HuH-7.5 (cell line): ENCODE data around the gene AGA.

Experiments
- DNase-seq: peaks from one replicate; pipeline ENCODE4 v3.0.0; 2011; ENCODE audit warnings: low spot score

Gene AGA

GRCh38 chr4:177385576-177386277 lies 56.5 kb downstream of the AGA start:
- DNase-seq, result no peak

GRCh38 chr4:177384856-177385397 lies 57.3 kb downstream of the AGA start:
- DNase-seq, result peak; percentile 28

- no peak for DNase-seq
These were observed 60.4 kb downstream of the AGA start for GRCh38 chr4:177381762-177382310.
